GM23338 (cell line): ENCODE measurements around the gene ITPR2.

ENCODE experiments used
- JUNB ChIP-seq: IDR thresholded peaks from one replicate; pipeline ENCODE4 v1.6.1; 2016; ENCODE audit warnings: antibody characterized with exemption; ENCODE audit not compliant: unreplicated experiment
- POLR2AphosphoS5 ChIP-seq: IDR thresholded peaks from 2 replicates; pipeline ENCODE4 v1.6.1; 2016; ENCODE audit warnings: antibody characterized with exemption, low read depth
- TF ChIP-seq, protein P1 (sequence below), 2 experiments: fragments of 200-600 bp in 1 of 2; sonication (generic) in 1 of 2; conservative IDR thresholded peaks; 2 replicates each; pipeline versions ENCODE4 v1.5.1 to v1.6.1; 2016 to 2017; ENCODE audit warnings: antibody characterized with exemption in 2 of 2, low read depth in 2 of 2, mild to moderate bottlenecking in 2 of 2, moderate library complexity in 1 of 2
- TF ChIP-seq, protein P2 (sequence below): IDR thresholded peaks from one replicate; pipeline ENCODE4 v1.6.1; 2018; ENCODE audit warnings: antibody characterized with exemption; ENCODE audit not compliant: unreplicated experiment

DNA sequence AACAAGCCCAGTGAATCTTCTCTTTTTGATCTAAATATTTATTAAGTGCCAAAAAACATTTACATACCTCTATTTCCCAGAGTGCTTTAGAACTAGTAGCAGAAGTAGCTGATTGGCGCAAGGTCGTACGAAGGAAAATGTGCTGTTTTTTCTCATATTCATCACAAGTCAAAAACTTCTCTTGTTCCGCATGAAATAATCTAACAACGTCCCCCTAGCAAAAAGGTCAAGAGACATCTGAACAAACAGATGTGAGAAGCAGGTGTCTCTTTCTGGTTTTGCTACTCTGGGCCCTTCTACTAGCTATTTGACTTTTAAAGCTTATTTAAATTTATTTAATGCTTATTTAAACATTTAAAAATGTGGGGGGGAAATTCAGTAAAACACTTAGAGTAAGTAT is 117.8 kb downstream of the ITPR2 start:
- TF ChIP-seq, protein P1, sequence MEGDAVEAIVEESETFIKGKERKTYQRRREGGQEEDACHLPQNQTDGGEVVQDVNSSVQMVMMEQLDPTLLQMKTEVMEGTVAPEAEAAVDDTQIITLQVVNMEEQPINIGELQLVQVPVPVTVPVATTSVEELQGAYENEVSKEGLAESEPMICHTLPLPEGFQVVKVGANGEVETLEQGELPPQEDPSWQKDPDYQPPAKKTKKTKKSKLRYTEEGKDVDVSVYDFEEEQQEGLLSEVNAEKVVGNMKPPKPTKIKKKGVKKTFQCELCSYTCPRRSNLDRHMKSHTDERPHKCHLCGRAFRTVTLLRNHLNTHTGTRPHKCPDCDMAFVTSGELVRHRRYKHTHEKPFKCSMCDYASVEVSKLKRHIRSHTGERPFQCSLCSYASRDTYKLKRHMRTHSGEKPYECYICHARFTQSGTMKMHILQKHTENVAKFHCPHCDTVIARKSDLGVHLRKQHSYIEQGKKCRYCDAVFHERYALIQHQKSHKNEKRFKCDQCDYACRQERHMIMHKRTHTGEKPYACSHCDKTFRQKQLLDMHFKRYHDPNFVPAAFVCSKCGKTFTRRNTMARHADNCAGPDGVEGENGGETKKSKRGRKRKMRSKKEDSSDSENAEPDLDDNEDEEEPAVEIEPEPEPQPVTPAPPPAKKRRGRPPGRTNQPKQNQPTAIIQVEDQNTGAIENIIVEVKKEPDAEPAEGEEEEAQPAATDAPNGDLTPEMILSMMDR (conservative IDR thresholded peaks at IDR 0.05; ENCODE audit: low read depth in 2 of 2) = no peak
- TF ChIP-seq POLR2AphosphoS5 (no peak), JUNB (no peak)
- TF ChIP-seq, protein P2, sequence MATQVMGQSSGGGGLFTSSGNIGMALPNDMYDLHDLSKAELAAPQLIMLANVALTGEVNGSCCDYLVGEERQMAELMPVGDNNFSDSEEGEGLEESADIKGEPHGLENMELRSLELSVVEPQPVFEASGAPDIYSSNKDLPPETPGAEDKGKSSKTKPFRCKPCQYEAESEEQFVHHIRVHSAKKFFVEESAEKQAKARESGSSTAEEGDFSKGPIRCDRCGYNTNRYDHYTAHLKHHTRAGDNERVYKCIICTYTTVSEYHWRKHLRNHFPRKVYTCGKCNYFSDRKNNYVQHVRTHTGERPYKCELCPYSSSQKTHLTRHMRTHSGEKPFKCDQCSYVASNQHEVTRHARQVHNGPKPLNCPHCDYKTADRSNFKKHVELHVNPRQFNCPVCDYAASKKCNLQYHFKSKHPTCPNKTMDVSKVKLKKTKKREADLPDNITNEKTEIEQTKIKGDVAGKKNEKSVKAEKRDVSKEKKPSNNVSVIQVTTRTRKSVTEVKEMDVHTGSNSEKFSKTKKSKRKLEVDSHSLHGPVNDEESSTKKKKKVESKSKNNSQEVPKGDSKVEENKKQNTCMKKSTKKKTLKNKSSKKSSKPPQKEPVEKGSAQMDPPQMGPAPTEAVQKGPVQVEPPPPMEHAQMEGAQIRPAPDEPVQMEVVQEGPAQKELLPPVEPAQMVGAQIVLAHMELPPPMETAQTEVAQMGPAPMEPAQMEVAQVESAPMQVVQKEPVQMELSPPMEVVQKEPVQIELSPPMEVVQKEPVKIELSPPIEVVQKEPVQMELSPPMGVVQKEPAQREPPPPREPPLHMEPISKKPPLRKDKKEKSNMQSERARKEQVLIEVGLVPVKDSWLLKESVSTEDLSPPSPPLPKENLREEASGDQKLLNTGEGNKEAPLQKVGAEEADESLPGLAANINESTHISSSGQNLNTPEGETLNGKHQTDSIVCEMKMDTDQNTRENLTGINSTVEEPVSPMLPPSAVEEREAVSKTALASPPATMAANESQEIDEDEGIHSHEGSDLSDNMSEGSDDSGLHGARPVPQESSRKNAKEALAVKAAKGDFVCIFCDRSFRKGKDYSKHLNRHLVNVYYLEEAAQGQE = no peak
